Heart right ventricle (tissue), 16 donors: Measurements from ENCODE around the gene BABAM2. TPM values are rescaled to one million over a fixed set of nuclear protein-coding genes. Genes with fewer than 3 reads are reported as not detected.

Source experiments
- ATAC-seq, 8 donors: fragments of 200-7000 bp; cut with Tn5 transposase; one replicate each; pipeline ENCODE4 v1.9.1; 2020; ENCODE audit warnings: mild to moderate bottlenecking in 8 of 8, moderate library complexity in 8 of 8, moderate number of reproducible peaks in 1 of 8
- DNase-seq, 2 donors: peaks; one replicate each; pipeline ENCODE4 v3.0.0-alpha.2; 2020
- H3K27ac ChIP-seq, 10 donors: fragments of 200-600 bp; sonication (generic) in 2 of 10; one replicate each; pipeline versions ENCODE4 v1.5.0 to v1.8.0; 2020 to 2022; ENCODE audit warnings: mild to moderate bottlenecking in 3 of 10
- H3K27me3 ChIP-seq, 7 donors: fragments of 200-600 bp; one replicate each; pipeline ENCODE4 v1.8.0; 2021 to 2022; ENCODE audit warnings: mild to moderate bottlenecking in 2 of 7
- H3K36me3 ChIP-seq, 9 donors: fragments of 200-600 bp; sonication (generic) in 1 of 9; one replicate each; pipeline versions ENCODE4 v1.5.0 to v1.8.0; 2020 to 2022; ENCODE audit warnings: mild to moderate bottlenecking in 2 of 9
- H3K4me1 ChIP-seq, 9 donors: fragments of 200-600 bp; sonication (generic) in 1 of 9; one replicate each; pipeline versions ENCODE4 v1.5.0 to v1.8.0; 2020 to 2022; ENCODE audit warnings: mild to moderate bottlenecking in 4 of 9
- H3K4me3 ChIP-seq, 10 donors: fragments of 200-600 bp; sonication (generic) in 2 of 10; one replicate each; pipeline versions ENCODE4 v1.5.0 to v1.8.0; 2020 to 2022; ENCODE audit warnings: mild to moderate bottlenecking in 7 of 10, moderate library complexity in 2 of 10
- H3K9me3 ChIP-seq, 11 donors: fragments of 200-600 bp in 10 of 11; sonication (generic) in 2 of 11; one replicate each; pipeline versions ENCODE4 v1.5.0 to v1.8.0; 2013 to 2022; ENCODE audit warnings: mild to moderate bottlenecking in 2 of 11, control low read depth in 1 of 11, moderate library complexity in 1 of 11
- WGBS, 2 donors: extraction: QIAGEN DNeasy Blood & Tissue Kit; methylation state at CpG; one replicate each; pipeline ENCODE4 v1.1.7; 2013; ENCODE audit warnings: inconsistent platforms in 1 of 2; 5-methylcytosine and 5-hydroxymethylcytosine counted together
- intact Hi-C, 10 donors: fragments of 100-400 bp; cut with DNase I; formaldehyde crosslinking; loops; one replicate each; pipeline versions ENCODE4 v1.11.1 to v1.14.2; 2022
- polyA plus RNA-seq, 2 donors: library from polyadenylated mRNA; stranded (reverse); fragments of 200-250 nt; gene quantifications; one replicate each; pipeline ENCODE4 v1.2.3, GENCODE V29; 2013
- total RNA-seq, 10 donors: library from RNA; stranded (reverse); fragmentation: NEBNext Ultra II Directional in 3 of 10; extraction: Animal tissue kit (Norgen Biotek cat#: 25700) in 3 of 10; gene quantifications; one replicate each; pipeline versions ENCODE4 v1.2.1 to v1.2.4, GENCODE V29; 2021 to 2023
- TF ChIP-seq, protein P1 (sequence below), 9 donors: fragments of 200-600 bp; sonication (generic) in 2 of 9; IDR thresholded peaks; one replicate each; pipeline versions ENCODE4 v1.5.0 to v1.8.0; 2021 to 2022; ENCODE audit warnings: antibody characterized with exemption in 9 of 9, mild to moderate bottlenecking in 5 of 9, moderate library complexity in 1 of 9
- donor health status: Arrhythmogenic right ventricular cardiomyopathy.
- donor health status: ischemic (EF 13 %, LVEDD 7.1; RV severe dilation, severe dysfunction).
- donor health status: healthy with polysubstance abuse.
- donor health status: DM: no; HTN: yes; CAD: no.
- donor health status: DM: no; HTN: no; CAD: no.
- donor health status: ischemic (EF 25% LVEDD 6.9; RV normal size, moderate dysfunction).
- donor health status: ischemic (EF 25% LVEDD 5.7; RV mildly dilated, moderate dysfunction).
- donor health status: healthy.
- donor health status: DM: yes; HTN: yes; CAD: no.
- donor health status: Ischemic cardiomyopathy.
- donor health status: ischemic (EF 35%, LVEDD 5.7; RV mildly dilated, moderate dysfunction).
- donor health status: nonischemic (EF 11% LVEDD 7.7; RV severe dilation, severe dysfunction).
- donor health status: DM: yes; HTN: yes; CAD: no.
- donor health status: PGD.
- donor health status: ischemic (EF 29% LVEDD 5.4; RV normal size, mild dysfunction).
- donor health status: nonischemic (EF 23%, LVEDD 6.1; RV moderate dilation, normal function).

The BABAM2 gene
- total and polyA plus RNA-seq, 12 donors = 13.3 to 83.4 (median 65.9) TPM

DNA sequence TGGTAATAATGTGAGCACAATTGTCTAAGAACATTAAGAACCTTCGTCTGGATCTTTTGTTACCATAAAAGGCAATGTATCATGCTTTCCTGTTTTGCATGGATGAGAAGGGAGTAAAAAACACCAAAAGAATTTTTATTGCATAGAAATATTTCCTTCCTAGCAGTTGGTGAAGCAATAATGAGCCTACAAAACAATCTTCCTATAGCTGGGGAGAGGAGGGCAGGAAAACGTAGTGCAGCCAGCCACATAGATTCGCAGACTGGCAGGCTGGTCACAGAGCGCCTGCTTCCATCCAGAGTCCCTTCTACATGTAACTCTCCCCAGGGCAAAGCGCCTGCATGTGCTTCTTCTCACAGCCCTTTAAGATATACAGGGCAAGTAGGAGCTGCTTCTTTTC lies 190.4 kb downstream of the BABAM2 start:
- Histone ChIP-seq H3K36me3 (no peaks in the 10 kb centered on the region), H3K4me1 (peaks cover 0 to 31% (median 10%) of the 10 kb centered on the region in 9 donors), H3K27me3 (no peaks in the 10 kb centered on the region), H3K4me3 (no peak overlapping the region), H3K9me3 (no peaks in the 10 kb centered on the region), H3K27ac (peak overlapping the region in 2 of 10 donors; percentile 21 to 52)
- TF ChIP-seq, protein P1, sequence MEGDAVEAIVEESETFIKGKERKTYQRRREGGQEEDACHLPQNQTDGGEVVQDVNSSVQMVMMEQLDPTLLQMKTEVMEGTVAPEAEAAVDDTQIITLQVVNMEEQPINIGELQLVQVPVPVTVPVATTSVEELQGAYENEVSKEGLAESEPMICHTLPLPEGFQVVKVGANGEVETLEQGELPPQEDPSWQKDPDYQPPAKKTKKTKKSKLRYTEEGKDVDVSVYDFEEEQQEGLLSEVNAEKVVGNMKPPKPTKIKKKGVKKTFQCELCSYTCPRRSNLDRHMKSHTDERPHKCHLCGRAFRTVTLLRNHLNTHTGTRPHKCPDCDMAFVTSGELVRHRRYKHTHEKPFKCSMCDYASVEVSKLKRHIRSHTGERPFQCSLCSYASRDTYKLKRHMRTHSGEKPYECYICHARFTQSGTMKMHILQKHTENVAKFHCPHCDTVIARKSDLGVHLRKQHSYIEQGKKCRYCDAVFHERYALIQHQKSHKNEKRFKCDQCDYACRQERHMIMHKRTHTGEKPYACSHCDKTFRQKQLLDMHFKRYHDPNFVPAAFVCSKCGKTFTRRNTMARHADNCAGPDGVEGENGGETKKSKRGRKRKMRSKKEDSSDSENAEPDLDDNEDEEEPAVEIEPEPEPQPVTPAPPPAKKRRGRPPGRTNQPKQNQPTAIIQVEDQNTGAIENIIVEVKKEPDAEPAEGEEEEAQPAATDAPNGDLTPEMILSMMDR (IDR thresholded peaks at IDR 0.05) = no peak
- intact Hi-C loops = no loop called here
- ATAC-seq (peak in 4 of 8 donors; percentile 18 to 42 (median 34)), DNase-seq (no peak)
- 55 to 67% methylated on average over 5 of the region's 5 CpGs for WGBS, 2 donors

DNA sequence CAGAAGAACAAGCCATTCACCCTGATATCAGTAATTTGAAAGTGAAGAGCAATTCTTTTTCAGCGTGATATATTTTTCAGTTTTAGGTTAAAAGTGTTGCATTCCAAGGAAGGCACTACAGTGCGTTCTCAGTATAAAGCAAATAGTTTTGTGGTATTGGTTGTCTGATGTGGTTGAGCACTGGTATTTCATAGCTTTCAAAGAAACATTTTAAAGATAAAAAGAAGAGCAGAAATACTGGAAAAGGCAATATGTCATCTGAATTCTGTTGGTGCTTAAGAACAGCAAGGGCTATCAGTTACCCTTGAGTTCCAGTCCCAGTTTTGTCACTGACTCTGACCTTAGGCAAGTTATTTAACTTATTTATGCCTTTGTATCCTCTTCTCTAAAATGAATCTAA lies 191.6 kb downstream of the BABAM2 start:
- Histone ChIP-seq H3K36me3 (no peaks in the 10 kb centered on the region), H3K4me3 (no peak overlapping the region), H3K4me1 (peaks cover 0 to 31% (median 10%) of the 10 kb centered on the region in 9 donors), H3K27ac (no peak overlapping the region), H3K27me3 (no peaks in the 10 kb centered on the region), H3K9me3 (no peaks in the 10 kb centered on the region)
- ATAC-seq (no peak), DNase-seq (no peak)
- WGBS, 2 donors = 98 to 100% methylated on average over 2 of the region's 2 CpGs
- intact Hi-C loops = no loop called here
- TF ChIP-seq, protein P1 (IDR thresholded peaks at IDR 0.05) = no peak

DNA sequence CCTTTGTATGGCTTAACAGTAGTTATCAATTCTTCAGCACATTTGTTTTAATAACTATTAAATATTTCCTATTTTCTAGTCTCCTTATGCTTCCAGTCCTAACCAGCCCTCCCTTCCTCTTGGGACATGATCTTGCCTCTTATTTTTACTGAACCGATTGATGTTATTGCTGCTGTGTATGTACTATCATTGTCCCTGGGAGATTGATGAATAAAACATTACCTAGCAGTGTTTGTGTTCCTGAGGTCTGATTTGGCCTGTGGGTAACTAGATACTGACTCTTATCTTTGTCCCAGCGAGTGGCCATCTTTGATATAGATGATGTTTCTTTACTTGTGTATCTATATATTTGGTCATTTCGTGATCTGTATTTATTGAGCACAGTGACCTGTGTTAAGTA lies 192.9 kb downstream of the BABAM2 start:
- 95 to 96% methylated on average over 3 of the region's 3 CpGs for WGBS, 2 donors
- no peaks in the 10 kb centered on the region for H3K9me3 ChIP-seq
- no peak for DNase-seq
- H3K4me3 ChIP-seq = no peak overlapping the region
- peaks cover 0 to 31% (median 10%) of the 10 kb centered on the region in 9 donors for H3K4me1 ChIP-seq
- no peak overlapping the region for H3K27ac ChIP-seq
- H3K27me3 ChIP-seq = no peaks in the 10 kb centered on the region
- no peak for ATAC-seq
- H3K36me3 ChIP-seq = no peaks in the 10 kb centered on the region
- TF ChIP-seq, protein P1 (IDR thresholded peaks at IDR 0.05) = no peak
- intact Hi-C loops = no loop called here

DNA sequence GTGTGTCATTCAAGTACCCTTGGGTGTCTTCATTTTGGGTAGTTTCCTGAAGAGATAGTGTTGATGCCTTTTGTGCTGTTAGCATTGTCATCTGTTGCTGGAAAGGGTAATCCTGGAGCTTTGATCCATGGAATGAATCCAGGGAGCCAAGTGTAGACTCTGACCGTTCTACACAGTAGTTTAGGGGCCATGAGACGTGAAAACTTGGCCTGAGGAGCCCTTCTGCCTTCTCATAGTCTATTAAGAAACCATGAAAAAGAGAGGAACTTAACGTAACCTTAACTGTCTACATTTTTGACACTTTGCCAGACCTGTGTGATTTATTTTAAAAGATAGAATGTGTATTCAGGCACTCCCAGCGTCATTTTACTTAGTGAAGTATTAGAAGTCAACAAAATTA lies 194.0 kb downstream of the BABAM2 start:
- Histone ChIP-seq H3K9me3 (no peaks in the 10 kb centered on the region), H3K4me1 (peaks cover 0 to 31% (median 10%) of the 10 kb centered on the region in 9 donors), H3K27me3 (no peaks in the 10 kb centered on the region), H3K36me3 (no peaks in the 10 kb centered on the region), H3K27ac (no peak overlapping the region), H3K4me3 (no peak overlapping the region)
- DNase-seq (no peak), ATAC-seq (no peak)
- TF ChIP-seq, protein P1 (IDR thresholded peaks at IDR 0.05) = no peak
- intact Hi-C loops = no loop called here
- WGBS, 2 donors = 53 to 58% methylated on average over 4 of the region's 4 CpGs
